HEK293T (cell line): Measurements from ENCODE around the gene MICU1.

Experiments used
- ARNT ChIP-seq: fragments of 450-650 bp; IDR thresholded peaks from 2 replicates; pipeline ENCODE4 v1.6.1; 2017; ENCODE audit warnings: mild to moderate bottlenecking
- BHLHE40 ChIP-seq: fragments of 450-650 bp; IDR thresholded peaks from 2 replicates; pipeline ENCODE4 v1.6.1; 2016; ENCODE audit warnings: mild to moderate bottlenecking, moderate library complexity, borderline replicate concordance
- CTBP1 ChIP-seq: fragments of 450-650 bp; IDR thresholded peaks from 2 replicates; pipeline ENCODE4 v1.6.1; 2016; ENCODE audit warnings: borderline replicate concordance
- ELF4 ChIP-seq: fragments of 450-650 bp; IDR thresholded peaks from 2 replicates; pipeline ENCODE4 v1.6.1; 2017; ENCODE audit warnings: antibody characterized with exemption
- FOXA1 ChIP-seq: fragments of 450-650 bp; IDR thresholded peaks from 2 replicates; pipeline ENCODE4 v1.6.1; 2016; ENCODE audit warnings: mild to moderate bottlenecking
- FOXM1 ChIP-seq: fragments of 450-650 bp; IDR thresholded peaks from 2 replicates; pipeline ENCODE4 v1.6.1; 2017; ENCODE audit warnings: mild to moderate bottlenecking, borderline replicate concordance
- HDGF ChIP-seq: fragments of 450-650 bp; IDR thresholded peaks from 2 replicates; pipeline ENCODE4 v1.6.1; 2017; ENCODE audit warnings: antibody characterized with exemption, borderline replicate concordance
- LEF1 ChIP-seq: fragments of 450-650 bp; IDR thresholded peaks from 2 replicates; pipeline ENCODE4 v1.6.1; 2017; ENCODE audit warnings: mild to moderate bottlenecking, borderline replicate concordance
- NFRKB ChIP-seq: fragments of 450-650 bp; IDR thresholded peaks from 2 replicates; pipeline ENCODE4 v1.6.1; 2016; ENCODE audit warnings: mild to moderate bottlenecking, moderate library complexity
- SP1 ChIP-seq: fragments of 450-650 bp; IDR thresholded peaks from 2 replicates; pipeline ENCODE4 v1.6.1; 2017
- SUZ12 ChIP-seq: fragments of 450-650 bp; IDR thresholded peaks from 2 replicates; pipeline ENCODE4 v1.6.1; 2016; ENCODE audit warnings: mild to moderate bottlenecking

DNA sequence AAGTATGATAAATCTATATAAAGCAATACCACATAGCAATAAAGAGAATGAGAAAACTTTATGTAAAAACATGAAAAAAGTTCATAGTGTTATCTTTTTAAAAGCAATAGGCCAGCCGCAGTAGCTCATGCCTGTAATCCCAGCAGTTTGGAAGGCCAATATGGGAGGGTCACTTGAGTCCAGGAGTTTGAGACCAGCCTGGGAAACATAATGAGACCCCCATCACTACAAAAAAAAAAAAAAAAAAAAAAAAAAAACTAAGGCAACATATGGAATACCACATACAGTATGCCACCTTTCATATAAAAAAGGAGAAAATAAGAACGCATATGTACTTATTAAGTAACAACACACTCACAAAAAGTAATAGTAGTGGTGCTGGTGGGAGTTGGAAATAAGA is 52.8 kb downstream of the MICU1 start:
- TF ChIP-seq FOXA1 = no peak
- TF ChIP-seq NFRKB = no peak
- TF ChIP-seq BHLHE40 = no peak
- no peak for TF ChIP-seq LEF1
- no peak for TF ChIP-seq CTBP1
- TF ChIP-seq HDGF = no peak
- no peak for TF ChIP-seq SP1
- TF ChIP-seq ARNT = no peak
- no peak for TF ChIP-seq SUZ12
- TF ChIP-seq FOXM1 = no peak
- TF ChIP-seq ELF4 = no peak
